Endothelial cell of hepatic sinusoid (primary cell): ENCODE results near the gene CD8B2.
"Not testable (repeated sequence)": the region's sequence is repeated elsewhere in the genome, so short reads cannot be mapped to it uniquely, and the experiment has no call there.

Source experiments
- in situ Hi-C: cut with HindIII; loops from 2 replicates; pipeline ENCODE4 v1.10.0; 2017; ENCODE audit warnings: low sequenced_read_pairs

The CD8B2 gene

DNA sequence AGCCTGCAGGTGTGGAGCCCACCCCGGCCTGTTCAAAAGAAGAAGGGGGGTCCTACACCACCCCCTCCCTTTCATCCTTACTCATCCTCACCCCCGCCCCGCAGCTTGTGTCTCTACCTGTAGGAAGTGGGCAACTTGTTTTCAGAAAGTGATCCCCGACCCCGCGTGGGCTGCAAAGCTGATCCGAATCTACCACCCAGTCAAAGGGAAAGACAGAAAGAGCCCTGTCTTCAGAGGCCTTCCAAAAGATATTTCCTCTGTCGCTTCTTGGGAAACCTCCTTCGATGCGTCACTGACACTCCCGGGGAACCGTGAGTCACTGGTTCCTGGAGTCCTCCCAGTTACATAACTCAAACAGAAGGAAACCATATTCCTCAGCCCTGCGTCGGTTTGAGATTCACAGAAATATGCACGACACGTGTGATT lies 24.3 kb downstream of the CD8B2 start:
- in situ Hi-C loops: not testable (repeated sequence)

DNA sequence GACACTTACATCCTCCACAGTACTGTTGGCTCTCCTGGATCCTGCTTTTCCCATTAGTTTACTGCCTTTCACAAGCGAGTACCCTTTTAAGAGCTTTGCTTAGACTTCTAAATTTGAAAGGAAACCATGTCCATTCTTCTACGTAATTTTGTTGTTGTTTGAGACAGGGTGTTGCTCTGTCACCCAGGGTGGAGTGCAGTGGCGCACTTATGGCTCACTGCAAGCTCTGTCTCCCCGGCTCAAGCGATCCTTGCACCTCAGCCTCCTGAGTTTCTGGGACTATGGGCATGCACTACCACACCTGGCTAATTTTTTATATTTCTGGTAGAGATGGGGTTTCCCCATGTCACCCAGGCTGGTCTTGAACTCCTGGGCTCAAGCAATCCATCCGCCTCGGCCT lies 24.8 kb downstream of the CD8B2 start:
- in situ Hi-C loops: not testable (repeated sequence)

DNA sequence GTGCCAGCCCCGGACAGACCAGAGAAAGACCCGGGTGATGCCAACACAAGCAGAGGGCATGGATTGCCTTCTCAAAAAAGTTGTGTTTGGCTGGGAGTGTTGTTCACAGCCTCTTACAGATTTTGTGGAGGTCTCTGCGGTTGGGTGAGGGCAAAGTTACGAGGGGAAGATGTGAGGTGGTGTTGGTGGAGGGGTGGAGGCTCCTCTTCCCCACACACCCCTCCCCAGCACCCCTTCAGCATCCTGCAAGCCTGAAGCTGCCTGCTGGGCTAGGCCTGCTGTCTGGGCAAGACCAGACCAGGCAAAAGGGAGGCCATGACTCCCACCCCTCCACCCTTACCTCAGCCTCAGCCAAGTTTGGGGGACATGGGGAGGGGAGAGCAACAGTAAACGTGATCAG lies 26.2 kb downstream of the CD8B2 start:
- in situ Hi-C loops: not testable (repeated sequence)

DNA sequence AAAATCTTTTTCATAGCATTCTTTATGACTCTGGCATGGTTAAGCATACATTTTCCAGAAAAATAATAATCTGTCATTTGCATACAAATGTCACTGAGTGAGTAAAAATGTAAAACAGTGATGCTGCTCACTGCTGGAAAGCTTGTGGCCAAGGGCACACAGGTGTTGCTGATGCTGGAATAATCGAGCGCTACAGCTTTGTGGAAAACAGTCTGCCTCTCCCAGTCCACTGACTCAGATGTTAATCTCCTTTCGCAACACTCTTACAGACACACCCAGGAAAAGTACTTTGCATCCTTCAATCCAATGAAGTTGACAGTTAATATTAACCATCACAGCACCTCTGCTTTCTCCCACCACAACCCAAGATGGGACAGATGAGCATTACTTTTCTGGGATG lies 27.7 kb downstream of the CD8B2 start:
- in situ Hi-C loops: not testable (repeated sequence)

DNA sequence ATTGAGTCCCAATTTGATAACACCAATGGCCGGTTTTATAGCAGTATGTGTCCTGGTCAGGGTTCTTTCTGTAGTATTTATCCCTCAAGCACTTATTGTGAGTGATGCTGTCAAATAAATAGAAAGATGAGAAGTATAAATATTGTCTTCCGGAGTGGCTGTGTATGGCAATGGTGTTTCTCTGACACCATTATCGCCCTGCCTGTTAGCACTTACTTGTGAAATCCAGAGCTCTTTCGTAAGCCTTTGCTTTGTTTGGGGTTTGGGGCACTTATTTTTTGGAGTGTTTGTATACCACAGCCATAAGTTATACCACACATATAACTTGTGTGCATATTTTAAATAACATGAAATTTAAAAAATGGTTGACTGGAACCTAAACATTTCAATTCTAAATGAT lies 29.3 kb downstream of the CD8B2 start:
- in situ Hi-C loops: no loop called here

DNA sequence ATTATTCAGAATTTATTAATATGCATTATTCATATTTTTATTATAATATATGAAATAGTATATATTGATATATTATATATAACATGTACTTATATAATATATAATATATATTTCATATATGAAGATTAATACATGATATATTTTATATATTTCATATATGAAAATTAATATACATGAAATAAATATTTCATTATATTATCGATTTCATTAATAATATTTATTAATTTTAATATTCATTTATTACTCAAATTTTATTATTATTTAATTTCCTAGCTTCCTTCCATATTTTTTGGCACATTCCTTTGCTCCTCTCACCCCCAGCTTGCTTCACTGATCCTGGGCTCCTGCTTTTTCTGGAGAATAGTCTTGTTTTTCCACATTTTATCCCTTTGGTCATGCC lies 29.7 kb downstream of the CD8B2 start:
- in situ Hi-C loops: no loop called here

DNA sequence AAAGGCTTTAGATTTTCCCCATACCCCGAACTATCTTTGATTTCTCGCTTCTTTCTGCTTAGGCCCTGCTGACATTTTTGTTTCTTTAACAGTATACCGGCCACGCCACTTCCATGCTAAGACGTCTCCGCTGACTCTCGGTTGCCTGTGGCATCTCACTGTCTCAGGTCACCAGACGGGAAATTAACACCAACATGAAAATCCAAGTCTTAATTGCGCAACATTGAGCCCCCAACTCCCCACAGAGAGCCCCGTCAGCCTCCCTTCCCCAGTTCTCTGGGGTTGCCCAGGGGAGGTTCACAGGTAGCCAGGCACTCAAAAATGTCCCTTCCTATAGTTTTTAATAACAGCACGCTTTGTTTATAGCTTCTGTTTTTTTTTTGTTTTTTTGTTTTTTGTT lies 30.2 kb downstream of the CD8B2 start:
- in situ Hi-C loops: no loop called here

DNA sequence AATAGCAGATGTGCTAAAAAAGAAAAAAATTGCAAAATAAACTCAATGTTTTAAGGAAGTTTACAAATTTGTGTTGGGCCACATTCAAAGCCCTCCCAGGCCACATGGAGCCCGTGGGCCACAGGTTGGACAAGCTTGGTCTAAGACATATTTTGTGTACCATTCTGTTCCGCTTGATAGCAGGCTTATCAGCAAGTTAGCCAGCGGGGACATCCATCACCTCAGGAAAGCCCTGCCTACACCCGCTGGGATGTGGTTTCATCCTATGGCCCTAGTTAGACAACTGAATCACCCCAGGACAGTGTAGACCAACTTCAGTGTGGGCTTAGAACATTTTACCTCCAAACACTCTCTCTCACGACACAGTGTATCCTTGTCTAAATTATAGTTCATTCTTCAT lies 32.6 kb downstream of the CD8B2 start:
- in situ Hi-C loops: no loop called here

DNA sequence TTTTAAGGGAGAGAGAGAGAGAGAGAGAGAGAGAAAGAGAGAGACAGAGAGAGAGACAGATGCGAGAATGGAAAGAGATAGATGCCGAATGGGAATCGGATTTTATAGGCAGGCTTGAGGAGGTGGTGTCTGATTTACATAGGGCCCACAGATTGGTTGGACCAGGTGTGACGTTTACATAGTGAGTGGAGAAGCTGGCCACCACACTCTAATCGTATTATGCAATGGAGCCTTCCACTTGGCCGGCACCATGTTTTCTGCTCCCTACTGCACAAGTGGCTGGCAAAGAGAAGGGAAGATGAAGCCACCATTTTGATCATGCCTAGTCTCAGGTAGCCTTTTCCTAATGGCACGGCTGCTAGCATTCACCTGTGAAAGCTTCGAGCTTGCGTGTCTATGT lies 33.9 kb downstream of the CD8B2 start:
- in situ Hi-C loops: no loop called here

DNA sequence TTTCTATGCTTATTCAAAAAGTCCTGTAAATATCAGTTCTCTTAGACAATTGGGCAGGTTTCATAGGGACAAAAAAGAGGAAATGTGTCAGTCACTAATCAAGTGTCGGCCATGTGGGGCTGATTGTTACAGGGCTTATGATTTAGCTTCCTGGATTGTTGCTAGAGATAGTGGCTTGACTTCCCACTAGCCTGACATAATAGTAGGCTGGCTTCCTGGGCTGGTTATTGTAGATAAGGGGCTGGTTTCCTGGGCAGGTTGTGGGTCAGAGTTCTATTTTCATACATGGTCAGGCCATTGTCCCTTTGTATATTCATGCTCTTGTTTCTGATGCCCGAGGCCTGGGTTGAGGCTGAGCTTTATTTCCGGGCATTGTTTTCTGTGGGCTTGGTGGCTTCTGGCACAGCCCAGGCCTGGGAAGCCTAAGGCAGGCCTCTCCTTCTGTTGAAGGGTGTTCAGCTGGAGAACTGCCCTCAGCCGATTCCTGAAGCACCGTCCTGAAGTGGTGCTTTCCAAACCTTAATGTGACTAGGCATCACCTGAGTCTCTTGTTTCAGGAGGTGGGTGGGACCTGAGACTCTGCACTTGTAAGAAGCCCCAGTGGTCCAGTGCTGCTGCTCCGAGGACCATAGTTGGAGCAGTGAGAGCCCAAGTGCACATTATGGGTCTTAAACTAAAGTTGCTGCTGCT lies 37.0 kb downstream of the CD8B2 start:
- in situ Hi-C loops: no loop called here

DNA sequence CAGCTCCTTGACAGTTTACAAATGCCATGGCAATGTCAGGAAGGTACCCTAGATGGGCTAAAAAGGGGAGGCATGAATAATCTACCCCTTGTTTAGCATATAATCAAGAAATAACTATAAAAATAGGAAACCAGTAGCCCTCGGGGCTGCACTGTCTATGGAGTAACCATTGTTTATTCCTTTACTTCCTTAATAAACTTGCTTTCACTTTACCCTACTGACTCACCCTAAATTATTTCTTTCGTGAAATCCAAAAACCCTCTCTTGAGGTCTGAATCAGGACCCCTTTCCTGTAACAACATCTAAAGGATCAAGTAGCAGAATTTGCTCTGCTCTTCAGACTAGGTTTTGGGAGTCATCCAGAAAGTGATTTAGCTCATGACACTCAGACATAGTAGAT lies 43.7 kb downstream of the CD8B2 start:
- in situ Hi-C loops: no loop called here

DNA sequence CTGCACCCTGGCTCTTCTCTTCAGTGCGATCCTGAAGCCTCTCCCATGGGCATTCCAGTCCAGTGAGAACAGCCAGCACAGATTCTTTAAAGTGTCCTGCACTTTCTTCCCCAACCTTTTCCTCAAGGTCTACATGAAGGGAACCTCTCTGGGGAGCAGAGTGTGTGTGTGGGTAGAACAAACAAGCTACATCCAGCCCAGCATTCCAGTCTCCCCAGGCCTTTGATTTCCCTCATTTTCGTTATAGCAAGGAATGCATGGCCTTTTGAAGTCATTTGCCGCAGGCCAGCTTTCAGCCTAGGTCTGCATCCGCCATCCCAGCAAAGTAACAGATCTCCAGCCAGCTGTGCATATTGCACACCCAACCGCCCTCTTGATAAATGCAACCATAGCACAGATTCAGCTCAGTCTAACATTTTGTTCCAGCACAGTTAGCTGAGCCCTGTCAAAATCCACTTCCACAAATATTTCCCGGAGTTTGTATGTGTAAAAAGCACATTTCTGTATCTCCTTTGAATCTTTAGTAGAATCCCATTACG lies 44.6 kb downstream of the CD8B2 start:
- in situ Hi-C loops: no loop called here

DNA sequence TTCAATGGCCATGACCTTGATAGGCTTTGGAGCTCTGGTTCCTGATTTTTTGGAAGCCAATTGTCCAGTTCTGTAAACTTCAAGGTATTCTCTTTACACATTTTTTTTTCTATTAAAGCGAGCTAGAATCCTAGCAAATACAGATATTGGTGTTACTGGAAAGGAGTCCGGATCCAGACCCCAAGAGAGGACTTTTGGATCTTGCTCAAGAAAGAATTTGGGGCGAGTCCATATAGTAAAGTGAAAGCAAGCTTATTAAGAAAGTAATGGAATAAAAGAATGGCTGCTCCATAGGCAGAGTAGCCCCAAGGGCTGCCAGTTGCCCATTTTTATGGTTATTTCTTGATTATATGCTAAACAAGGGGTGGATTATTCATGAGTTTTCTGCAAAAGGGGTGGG lies 45.1 kb downstream of the CD8B2 start:
- in situ Hi-C loops: no loop called here

DNA sequence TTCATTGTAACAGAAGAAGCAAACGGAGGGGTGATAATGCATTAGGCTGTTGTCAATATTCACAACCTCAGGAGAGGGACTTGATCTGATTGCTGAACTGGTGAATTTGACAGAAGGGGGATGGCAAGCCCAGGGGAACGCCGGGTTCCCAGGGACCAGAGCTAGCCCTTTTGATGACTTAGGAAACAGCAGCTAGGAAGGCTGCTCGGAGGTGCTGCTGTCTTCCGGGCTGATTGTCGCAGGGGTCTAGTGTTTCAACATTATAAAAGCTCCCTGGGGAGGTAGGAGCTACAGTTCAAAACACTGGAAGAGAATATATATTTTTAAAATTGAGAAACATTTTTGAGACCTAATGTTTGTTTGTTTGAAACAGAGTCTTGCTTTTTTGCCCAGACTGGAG lies 47.3 kb downstream of the CD8B2 start:
- in situ Hi-C loops: no loop called here

DNA sequence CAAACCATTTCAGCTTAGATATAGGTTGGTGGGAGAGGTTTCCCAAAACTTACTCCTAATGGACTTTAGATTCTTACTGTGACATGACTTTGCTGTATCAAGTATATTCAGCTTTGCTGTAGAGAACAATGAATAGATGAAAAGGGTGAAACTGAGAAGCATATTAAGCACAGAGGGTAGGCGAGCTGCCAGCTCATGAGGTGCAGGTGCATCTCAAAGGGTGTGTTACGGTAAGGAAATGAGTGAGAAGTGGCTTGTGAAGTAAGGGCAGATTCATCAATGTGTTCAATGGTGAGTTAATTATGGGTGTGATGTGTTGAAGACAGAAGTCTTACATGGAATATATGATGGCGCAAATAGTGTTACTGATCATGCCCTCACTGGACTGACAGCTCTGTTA lies 49.3 kb downstream of the CD8B2 start:
- in situ Hi-C loops: loop anchor here (5.0 kb wide), 1 partner anchor 61 kb away; no protein-coding TSS in a partner anchor

DNA sequence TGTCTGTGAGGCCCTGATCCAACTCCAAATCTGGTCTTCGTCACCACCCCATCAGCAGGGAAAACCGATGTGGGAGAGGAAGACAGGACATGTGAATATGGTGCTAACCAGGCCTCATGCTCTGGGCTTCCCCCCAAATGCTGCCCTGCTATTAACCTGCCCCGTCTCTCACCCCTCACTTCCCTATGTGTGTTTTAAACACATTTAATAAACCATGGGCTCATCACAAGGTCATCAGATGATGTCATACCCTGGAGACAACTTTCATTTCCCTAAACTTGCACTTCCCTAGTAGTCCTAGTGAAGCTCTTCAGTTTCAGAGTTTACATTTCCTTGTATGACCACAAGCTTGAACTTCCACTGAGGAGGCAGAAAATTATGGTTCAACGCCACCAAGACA lies 49.9 kb downstream of the CD8B2 start:
- in situ Hi-C loops: loop anchor here (5.0 kb wide), 1 partner anchor 60 kb away; no protein-coding TSS in a partner anchor

DNA sequence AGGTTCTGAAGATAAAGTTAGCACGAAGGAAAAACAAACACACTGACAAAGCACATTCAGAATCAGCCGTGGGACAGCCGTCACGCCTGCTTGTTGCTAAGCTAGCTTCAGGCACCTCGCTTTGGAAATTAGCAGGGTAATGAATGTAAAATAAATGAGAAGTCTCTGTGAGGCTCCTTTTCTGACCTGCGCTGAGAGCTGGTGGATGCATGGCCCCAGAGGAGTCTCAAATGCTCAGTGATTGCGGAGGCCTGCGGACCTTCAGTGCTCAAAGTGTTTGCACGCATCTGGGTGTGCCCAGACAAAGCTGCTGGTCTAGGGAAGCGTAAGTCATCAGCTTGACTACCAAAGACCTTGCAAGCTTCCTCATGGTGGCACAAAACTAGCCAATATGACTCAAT lies 50.6 kb downstream of the CD8B2 start:
- in situ Hi-C loops: loop anchor here (5.0 kb wide), 1 partner anchor 60 kb away; no protein-coding TSS in a partner anchor

DNA sequence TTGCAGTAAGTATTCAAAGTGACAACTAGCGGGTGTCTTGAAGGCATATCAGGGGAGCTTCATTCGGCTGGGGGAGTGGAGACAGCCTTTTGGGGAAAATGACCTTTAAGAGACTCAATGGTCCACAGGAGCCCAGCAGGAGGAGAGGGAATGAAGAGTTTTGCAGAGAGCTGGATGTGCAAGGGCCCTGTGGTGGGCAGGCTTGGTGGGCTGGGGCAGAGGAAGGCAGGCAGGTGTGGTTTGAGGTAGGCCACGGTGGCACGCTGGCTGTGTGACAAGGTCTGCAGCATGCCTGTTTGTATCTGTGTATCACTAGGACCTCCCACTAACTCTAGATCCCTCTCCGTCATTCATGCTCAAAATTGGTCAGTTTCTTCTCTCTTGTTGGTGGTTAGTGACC lies 53.7 kb downstream of the CD8B2 start:
- in situ Hi-C loops: no loop called here

DNA sequence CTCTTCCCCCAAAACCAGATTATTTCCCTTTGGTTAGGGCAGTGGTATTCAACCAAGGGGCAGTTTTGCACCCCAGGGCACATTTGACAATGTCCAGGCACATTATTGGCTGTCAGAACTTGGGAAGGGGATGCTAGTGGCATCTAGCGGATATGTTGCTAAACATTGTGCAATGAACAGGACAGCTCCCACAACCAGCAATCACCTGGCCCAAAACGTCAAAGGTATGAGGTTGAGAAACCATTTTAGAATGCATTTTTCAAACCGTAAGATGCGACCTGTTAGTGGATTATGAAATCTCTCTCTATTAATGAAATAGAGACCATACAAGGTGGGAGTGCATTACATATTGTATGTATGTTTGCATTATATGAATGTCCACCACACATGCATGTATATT lies 54.2 kb downstream of the CD8B2 start:
- in situ Hi-C loops: no loop called here

DNA sequence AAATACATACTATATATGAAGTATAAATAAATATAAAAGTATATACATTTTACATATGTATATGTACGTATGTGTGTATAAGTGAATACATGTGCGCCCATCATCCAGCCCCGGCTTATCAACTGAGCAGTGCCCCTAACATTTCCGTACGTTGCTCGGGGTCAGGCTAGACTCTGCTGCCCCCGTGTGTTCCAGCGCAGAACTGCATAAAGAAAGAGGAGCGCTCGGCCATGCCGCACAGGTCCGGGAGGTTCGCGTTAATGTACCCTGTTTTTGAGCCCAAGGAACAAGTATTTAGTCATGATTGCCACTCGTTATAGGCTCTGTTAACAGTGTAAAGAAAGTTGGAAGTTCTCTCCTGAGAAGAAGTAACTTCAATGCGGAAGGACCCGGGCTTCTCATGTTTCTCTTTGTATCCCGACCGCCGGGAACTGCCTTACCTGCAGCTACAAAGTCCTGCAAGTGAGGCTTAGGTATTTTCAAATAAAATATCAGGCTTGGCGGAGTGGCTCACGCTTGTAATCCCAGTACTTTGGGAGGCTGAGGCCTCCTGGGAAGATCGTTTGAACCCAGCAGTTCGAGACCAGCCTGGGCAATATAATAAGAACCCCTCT lies 55.7 kb downstream of the CD8B2 start:
- in situ Hi-C loops: no loop called here

DNA sequence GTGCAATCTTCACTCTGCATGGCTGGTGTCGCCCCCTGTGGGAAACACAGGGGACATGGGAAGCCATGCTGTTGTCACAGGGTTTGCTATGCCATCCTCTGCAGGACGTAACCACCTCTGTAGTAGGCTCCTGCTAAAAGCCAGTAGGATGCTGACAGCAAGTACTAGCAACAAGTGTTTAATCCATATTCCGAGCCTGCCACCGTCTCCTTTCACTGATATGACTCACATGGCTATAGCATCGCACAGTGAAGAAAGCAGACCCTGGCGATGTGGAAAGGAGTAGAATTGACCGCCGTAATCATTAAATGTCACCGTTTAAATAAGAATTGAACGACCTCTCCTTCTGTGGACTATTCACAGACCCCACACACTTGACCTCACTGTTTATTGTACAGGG lies 57.8 kb downstream of the CD8B2 start:
- in situ Hi-C loops: no loop called here

DNA sequence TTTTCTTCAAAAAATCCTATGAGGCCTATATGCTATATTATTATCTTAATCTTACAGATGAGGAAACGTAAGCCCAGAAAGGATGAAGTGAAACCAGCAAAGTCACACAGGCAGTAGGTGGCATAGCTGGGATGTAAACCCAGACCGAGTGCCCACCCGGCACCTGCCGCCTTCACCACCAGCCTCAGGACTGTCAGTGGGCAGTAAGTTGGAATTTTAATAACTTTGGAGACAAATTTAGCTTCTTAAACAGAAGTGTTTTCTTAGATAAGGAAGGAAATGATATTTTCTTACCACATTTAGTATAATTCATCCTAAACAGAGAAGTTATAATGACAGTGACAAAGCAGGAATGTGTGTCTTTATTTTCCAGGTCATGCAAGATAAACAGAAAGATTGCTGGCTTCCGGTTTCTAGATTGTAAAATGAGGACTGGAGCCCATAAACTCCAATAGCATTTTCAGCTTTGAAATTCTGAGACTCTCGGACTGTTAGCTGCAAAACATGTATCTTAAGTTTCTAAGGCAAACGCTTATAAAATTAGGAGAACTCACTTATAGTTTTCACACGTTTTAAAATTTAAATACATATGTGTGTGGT lies 59.3 kb downstream of the CD8B2 start:
- in situ Hi-C loops: no loop called here
